Keratinocyte (primary cell): Measurements from ENCODE around the gene PRPF8. TPM values are rescaled to one million over a fixed set of nuclear protein-coding genes. Genes with fewer than 3 reads are reported as not detected.

ENCODE experiments used
- DNase-seq: peaks from one replicate; pipeline ENCODE4 v3.0.0-alpha.2; 2011; ENCODE audit warnings: low read depth, missing footprints, low spot score
- FAIRE-seq: peaks from 2 replicates; lab custom pipeline; 2011; peaks lifted over from hg19 to GRCh38; lab: Jason Lieb, UNC
- H2AFZ ChIP-seq: 2 replicates; pipeline ENCODE4 v1.6.0; 2012; ENCODE audit warnings: low read length, control low read depth, inconsistent platforms; ENCODE audit not compliant: control insufficient read depth
- H3K27ac ChIP-seq: 2 replicates; pipeline ENCODE4 v1.5.1; 2011; ENCODE audit warnings: low read length; ENCODE audit not compliant: control insufficient read depth, insufficient read depth
- H3K27me3 ChIP-seq: 3 replicates; pipeline ENCODE4 v1.6.0; 2011; ENCODE audit warnings: low read length; ENCODE audit not compliant: control insufficient read depth, insufficient read depth; ENCODE audit errors: extremely low read depth
- H3K36me3 ChIP-seq, 2 experiments: 2 replicates in 1 of 2; 3 replicates in 1 of 2; pipeline ENCODE4 v1.5.1; 2011; ENCODE audit warnings: low read length in 2 of 2, mild to moderate bottlenecking in 1 of 2; ENCODE audit not compliant: control insufficient read depth in 2 of 2, insufficient read depth in 2 of 2; ENCODE audit errors: extremely low read depth in 1 of 2
- H3K4me1 ChIP-seq: 3 replicates; pipeline ENCODE4 v1.5.1; 2011; ENCODE audit warnings: low read length; ENCODE audit not compliant: control insufficient read depth, insufficient read depth; ENCODE audit errors: extremely low read depth
- H3K4me2 ChIP-seq: 3 replicates; pipeline ENCODE4 v1.6.0; 2011; ENCODE audit warnings: low read depth, low read length; ENCODE audit not compliant: control insufficient read depth, insufficient read depth; ENCODE audit errors: extremely low read depth
- H3K4me3 ChIP-seq, 3 experiments: fragments of 200-600 bp in 1 of 3; sonication (generic) in 1 of 3; 2 replicates in 2 of 3; 3 replicates in 1 of 3; pipeline ENCODE4 v1.5.1; 2011 to 2016; ENCODE audit warnings: low read length in 3 of 3, mild to moderate bottlenecking in 3 of 3, control low read depth in 2 of 3, inconsistent platforms in 1 of 3, low read depth in 1 of 3, mixed read lengths in 1 of 3, mixed run types in 1 of 3, moderate library complexity in 1 of 3; ENCODE audit not compliant: control insufficient read depth in 2 of 3, insufficient read depth in 2 of 3; ENCODE audit errors: extremely low read depth in 1 of 3
- H3K79me2 ChIP-seq: 2 replicates; pipeline ENCODE4 v1.6.0; 2012; ENCODE audit warnings: low read length; ENCODE audit not compliant: control insufficient read depth, insufficient read depth
- H3K9ac ChIP-seq: 3 replicates; pipeline ENCODE4 v1.6.0; 2011; ENCODE audit warnings: low read length; ENCODE audit not compliant: control insufficient read depth, insufficient read depth; ENCODE audit errors: extremely low read depth
- H3K9me1 ChIP-seq: 3 replicates; pipeline ENCODE4 v1.6.0; 2011; ENCODE audit warnings: low read length; ENCODE audit not compliant: control insufficient read depth, insufficient read depth; ENCODE audit errors: extremely low read depth
- H3K9me3 ChIP-seq: 2 replicates; pipeline ENCODE4 v1.5.1; 2012; ENCODE audit warnings: low read depth, low read length; ENCODE audit not compliant: control insufficient read depth
- H4K20me1 ChIP-seq: 3 replicates; pipeline ENCODE4 v1.6.0; 2011; ENCODE audit warnings: low read length; ENCODE audit not compliant: control insufficient read depth, insufficient read depth; ENCODE audit errors: extremely low read depth
- CTCF ChIP-seq, 3 experiments: IDR thresholded peaks in 1 of 3; conservative IDR thresholded peaks in 1 of 3; optimal IDR thresholded peaks in 1 of 3; 2 replicates in 2 of 3; 3 replicates in 1 of 3; pipeline versions ENCODE3 to v1.5.1; 2011; ENCODE audit warnings: low read length in 3 of 3, mild to moderate bottlenecking in 3 of 3, moderate library complexity in 2 of 3, control low read depth in 1 of 3, inconsistent platforms in 1 of 3; ENCODE audit not compliant: insufficient read depth in 2 of 3; ENCODE audit errors: extremely low read depth in 1 of 3
- EZH2 ChIP-seq: IDR thresholded peaks from one replicate; pipeline ENCODE4 v1.6.1; 2012; ENCODE audit warnings: inconsistent platforms, mild to moderate bottlenecking, low read length, moderate library complexity
- dilution Hi-C: fragments of 300-500 bp; cut with MboI; formaldehyde crosslinking; loops from one replicate; pipeline ENCODE4 v1.7.0; 2020; ENCODE audit warnings: low sequenced_read_pairs; ENCODE audit not compliant: extremely low pct_ligation_motif_present
- polyA plus RNA-seq, 5 experiments: library from polyadenylated mRNA; depleted of rRNA in 3 of 5; stranded (reverse) in 3 of 5; stranded (forward) in 1 of 5; unstranded in 1 of 5; fragments of >200 nt; gene quantifications; 1 replicate in 1 of 5; 2 replicates in 3 of 5; 3 replicates in 1 of 5; pipeline versions ENCODE4 v1.2.1 to v1.2.3, GENCODE V29; 2011 to 2012; ENCODE audit warnings: missing spikeins in 2 of 5, low read depth in 1 of 5, low replicate concordance in 1 of 5

PRPF8 gene
- polyA plus RNA-seq, 1 donor (not counting 4 experiments of a cell fraction or from before 2014, with no cell fraction given) = 97.5 TPM

- dilution Hi-C loops = no loop called here
- peaks cover 0 to 5% of the 10 kb centered on the region in 2 experiments for H3K36me3 ChIP-seq
- peak overlapping the region; percentile 43 for H3K27ac ChIP-seq
- H3K9me1 ChIP-seq = no peaks in the 10 kb centered on the region
- no peaks in the 10 kb centered on the region for H3K79me2 ChIP-seq
- TF ChIP-seq CTCF (optimal IDR thresholded peaks at IDR 0.05 in 1 of 3, IDR thresholded peaks at IDR 0.05 in 1 of 3, conservative IDR thresholded peaks at IDR 0.05 in 1 of 3; ENCODE audit: extremely low read depth in 1 of 3, insufficient read depth in 2 of 3, low read length in 3 of 3) = peak in 1 of 3 experiments; percentile 52
- TF ChIP-seq EZH2 = no peak
- peak overlapping the region; percentile 84 for H2AFZ ChIP-seq
- no peaks in the 10 kb centered on the region for H3K9me3 ChIP-seq
- no peaks in the 10 kb centered on the region for H4K20me1 ChIP-seq
- H3K27me3 ChIP-seq = peaks cover 6% of the 10 kb centered on the region
- H3K4me2 ChIP-seq = peak overlapping the region; percentile 95
- FAIRE-seq (no peak), DNase-seq (peak; percentile 66)
- H3K9ac ChIP-seq = peak overlapping the region; percentile 73
- H3K4me3 ChIP-seq = peak overlapping the region; percentile 74 to 76 (median 76)
- peaks cover 8% of the 10 kb centered on the region for H3K4me1 ChIP-seq
Measured at GRCh38 chr17:1628856-1629503, 55.7 kb downstream of the PRPF8 start.

- Histone ChIP-seq H3K27ac (peak within 1 kb of the TSS; percentile 43), H2AFZ (peak within 1 kb of the TSS; percentile 97), H3K27me3 (peaks cover 6% of the 10 kb centered on the region), H4K20me1 (no peaks in the 10 kb centered on the region), H3K9me3 (no peaks in the 10 kb centered on the region), H3K4me2 (peak within 1 kb of the TSS; percentile 95), H3K79me2 (no peaks in the 10 kb centered on the region), H3K4me3 (peak within 1 kb of the TSS; percentile 74 to 76 (median 76)), H3K9ac (peak within 1 kb of the TSS; percentile 73), H3K4me1 (peaks cover 8% of the 10 kb centered on the region), H3K9me1 (no peaks in the 10 kb centered on the region), H3K36me3 (peaks cover 0 to 5% of the 10 kb centered on the region in 2 experiments)
- TF ChIP-seq EZH2 = peak; percentile 13
- no peak for TF ChIP-seq CTCF (optimal IDR thresholded peaks at IDR 0.05 in 1 of 3, IDR thresholded peaks at IDR 0.05 in 1 of 3, conservative IDR thresholded peaks at IDR 0.05 in 1 of 3; ENCODE audit: extremely low read depth in 1 of 3, insufficient read depth in 2 of 3, low read length in 3 of 3)
- dilution Hi-C loops = no loop called here
- FAIRE-seq (no peak), DNase-seq (no peak)
Measured at GRCh38 chr17:1627982-1628855, 56.4 kb downstream of the PRPF8 start, which contains the start of gene SLC43A2. TSS of gene SLC43A2 (minus strand) at chr17:1628834. CDS start at chr17:1627874, 960 bp downstream.
